Neural crest cell (in vitro differentiated cells): Measurements from ENCODE around the gene NFKBIZ. TPM values are rescaled to one million over a fixed set of nuclear protein-coding genes. Genes with fewer than 3 reads are reported as not detected.

Experiments
- DNase-seq: peaks from one replicate; pipeline ENCODE4 v3.0.0; 2021; ENCODE audit warnings: low read depth, mixed read lengths, low spot score
- H3K27ac Mint-ChIP-seq: one replicate; pipeline ENCODE4 v1.8.0; 2021; ENCODE audit warnings: mild to moderate bottlenecking, mixed read lengths; ENCODE audit not compliant: unreplicated experiment
- H3K27me3 Mint-ChIP-seq: 2 replicates; pipeline ENCODE4 v1.8.0; 2021; ENCODE audit warnings: low read depth, mild to moderate bottlenecking, mixed read lengths
- H3K36me3 Mint-ChIP-seq: 2 replicates; pipeline ENCODE4 v1.8.0; 2021; ENCODE audit warnings: low read depth, mild to moderate bottlenecking, mixed read lengths
- H3K4me1 Mint-ChIP-seq: 2 replicates; pipeline ENCODE4 v1.8.0; 2021; ENCODE audit warnings: mixed read lengths
- H3K4me3 Mint-ChIP-seq: one replicate; pipeline ENCODE4 v1.8.0; 2021; ENCODE audit warnings: mild to moderate bottlenecking, mixed read lengths
- H3K9me3 Mint-ChIP-seq: 2 replicates; pipeline ENCODE4 v1.8.0; 2021; ENCODE audit warnings: mixed read lengths
- total RNA-seq: library from RNA; stranded (reverse); gene quantifications from 2 replicates; pipeline ENCODE4 v1.2.1, GENCODE V29; 2021
- TF ChIP-seq, protein P1 (sequence below): fragments of 200-600 bp; sonication (generic); conservative IDR thresholded peaks from 2 replicates; pipeline ENCODE4 v1.5.0; 2021; ENCODE audit warnings: antibody characterized with exemption, mild to moderate bottlenecking

Gene NFKBIZ
- total RNA-seq, 1 donor from 2014 or later, result 6.2 TPM

- TF ChIP-seq, protein P1, sequence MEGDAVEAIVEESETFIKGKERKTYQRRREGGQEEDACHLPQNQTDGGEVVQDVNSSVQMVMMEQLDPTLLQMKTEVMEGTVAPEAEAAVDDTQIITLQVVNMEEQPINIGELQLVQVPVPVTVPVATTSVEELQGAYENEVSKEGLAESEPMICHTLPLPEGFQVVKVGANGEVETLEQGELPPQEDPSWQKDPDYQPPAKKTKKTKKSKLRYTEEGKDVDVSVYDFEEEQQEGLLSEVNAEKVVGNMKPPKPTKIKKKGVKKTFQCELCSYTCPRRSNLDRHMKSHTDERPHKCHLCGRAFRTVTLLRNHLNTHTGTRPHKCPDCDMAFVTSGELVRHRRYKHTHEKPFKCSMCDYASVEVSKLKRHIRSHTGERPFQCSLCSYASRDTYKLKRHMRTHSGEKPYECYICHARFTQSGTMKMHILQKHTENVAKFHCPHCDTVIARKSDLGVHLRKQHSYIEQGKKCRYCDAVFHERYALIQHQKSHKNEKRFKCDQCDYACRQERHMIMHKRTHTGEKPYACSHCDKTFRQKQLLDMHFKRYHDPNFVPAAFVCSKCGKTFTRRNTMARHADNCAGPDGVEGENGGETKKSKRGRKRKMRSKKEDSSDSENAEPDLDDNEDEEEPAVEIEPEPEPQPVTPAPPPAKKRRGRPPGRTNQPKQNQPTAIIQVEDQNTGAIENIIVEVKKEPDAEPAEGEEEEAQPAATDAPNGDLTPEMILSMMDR, result no peak
- H3K27me3 Mint-ChIP-seq, result no peaks in the 10 kb centered on the region
- H3K4me3 Mint-ChIP-seq, result peak overlapping the region; percentile 96
- no peaks in the 10 kb centered on the region for H3K9me3 Mint-ChIP-seq
- DNase-seq, result peak; percentile 53
- H3K4me1 Mint-ChIP-seq, result peaks cover 31% of the 10 kb centered on the region
- peaks cover 2% of the 10 kb centered on the region for H3K36me3 Mint-ChIP-seq
- H3K27ac Mint-ChIP-seq, result peak overlapping the region; percentile 99
Measured at GRCh38 chr3:101827211-101828174, 21.8 kb upstream of the NFKBIZ start.

- TF ChIP-seq, protein P1, result no peak
- no peaks in the 10 kb centered on the region for H3K9me3 Mint-ChIP-seq
- H3K36me3 Mint-ChIP-seq, result peaks cover 2% of the 10 kb centered on the region
- H3K27ac Mint-ChIP-seq, result peak overlapping the region; percentile 32
- H3K4me1 Mint-ChIP-seq, result peaks cover 31% of the 10 kb centered on the region
- no peak for DNase-seq
- H3K4me3 Mint-ChIP-seq, result peak overlapping the region; percentile 96
- no peaks in the 10 kb centered on the region for H3K27me3 Mint-ChIP-seq
Measured at GRCh38 chr3:101828276-101828675, 21.0 kb upstream of the NFKBIZ start.

DNA sequence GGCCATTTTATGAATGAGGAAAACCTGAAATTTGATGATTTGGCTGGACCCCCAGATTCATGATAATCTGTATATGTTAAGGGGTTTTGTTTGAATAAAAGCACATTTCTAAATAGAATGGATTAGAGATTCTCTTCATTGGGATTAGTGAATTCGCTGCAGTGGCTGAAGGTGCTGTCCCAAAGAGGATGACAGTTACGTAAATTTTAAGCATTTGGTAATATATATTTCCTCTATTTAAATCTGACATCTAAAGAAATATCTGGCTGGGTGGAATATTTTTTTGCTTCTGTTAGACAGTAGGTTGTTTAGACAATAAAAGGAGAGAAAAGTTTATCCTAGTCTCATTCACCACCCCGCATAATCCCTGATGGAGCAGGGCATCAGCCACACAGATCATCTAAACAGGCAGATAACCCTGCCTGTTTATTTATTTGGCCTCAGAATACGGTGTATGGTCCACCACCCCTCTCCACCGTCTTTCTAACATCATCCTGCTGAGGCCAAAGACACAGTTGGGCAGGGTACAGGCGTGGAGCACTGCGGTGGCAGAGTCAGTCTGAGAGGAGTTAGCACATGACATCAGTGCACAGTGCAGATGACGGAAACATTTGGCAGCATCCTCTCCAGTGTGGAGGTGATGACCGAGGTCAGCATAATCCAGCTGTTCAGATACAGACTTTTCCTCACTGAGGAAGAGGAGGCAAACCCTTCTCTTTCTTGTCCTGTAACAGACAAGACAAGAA is 20.4 kb upstream of the NFKBIZ start:
- DNase-seq, result no peak
- TF ChIP-seq, protein P1, result no peak
- Mint-ChIP-seq H3K4me3 (peak overlapping the region; percentile 96), H3K27me3 (no peaks in the 10 kb centered on the region), H3K27ac (peak overlapping the region; percentile 92), H3K4me1 (peaks cover 31% of the 10 kb centered on the region), H3K9me3 (no peaks in the 10 kb centered on the region), H3K36me3 (peaks cover 2% of the 10 kb centered on the region)

DNA sequence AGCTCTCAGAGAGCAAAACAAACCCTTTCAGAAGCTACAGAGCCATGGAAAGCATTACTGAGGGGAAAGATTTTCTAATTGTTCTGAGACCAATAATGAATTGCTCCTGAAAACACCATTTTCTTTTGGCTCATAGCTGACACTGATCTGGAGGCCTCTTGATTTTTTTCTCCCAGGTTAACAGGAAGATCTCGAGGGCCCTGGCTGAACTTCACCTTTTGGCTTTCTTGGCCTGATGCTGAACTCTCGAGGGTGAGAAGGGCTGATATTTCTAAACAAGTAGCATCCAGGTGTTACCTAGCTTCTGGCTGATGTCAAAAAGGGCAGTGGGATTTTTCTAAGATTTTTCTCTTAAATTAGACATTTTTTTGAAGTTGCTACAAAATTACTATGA is 19.9 kb upstream of the NFKBIZ start:
- DNase-seq, result no peak
- Mint-ChIP-seq H3K4me3 (no peak overlapping the region), H3K36me3 (peaks cover 2% of the 10 kb centered on the region), H3K27ac (no peak overlapping the region), H3K27me3 (no peaks in the 10 kb centered on the region), H3K9me3 (no peaks in the 10 kb centered on the region), H3K4me1 (peaks cover 31% of the 10 kb centered on the region)
- TF ChIP-seq, protein P1, result no peak

DNA sequence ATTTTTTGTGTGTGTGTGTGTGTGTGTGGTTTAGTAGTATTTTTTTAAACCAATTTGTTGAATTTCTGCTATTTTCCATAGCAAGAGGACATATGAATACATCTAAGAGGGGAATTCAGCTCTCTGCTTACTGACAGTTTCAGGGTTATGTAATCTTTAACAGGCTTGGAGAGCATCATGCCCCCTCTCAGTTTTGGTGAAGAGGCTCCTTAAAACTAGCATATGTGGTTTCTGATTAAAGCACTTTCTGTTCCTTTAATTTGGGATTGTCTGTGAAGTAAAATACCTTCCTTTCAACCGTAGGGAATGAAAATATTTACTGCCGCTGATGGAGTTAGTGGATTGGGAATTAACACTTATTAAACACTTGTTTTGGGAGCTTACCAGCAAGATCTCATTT is 19.4 kb upstream of the NFKBIZ start:
- peaks cover 2% of the 10 kb centered on the region for H3K36me3 Mint-ChIP-seq
- H3K4me3 Mint-ChIP-seq, result no peak overlapping the region

More for the DNA sequence above, 19.4 kb upstream of the NFKBIZ start:
- Mint-ChIP-seq H3K4me1 (peaks cover 31% of the 10 kb centered on the region), H3K27me3 (no peaks in the 10 kb centered on the region), H3K9me3 (no peaks in the 10 kb centered on the region), H3K27ac (no peak overlapping the region)
- TF ChIP-seq, protein P1, result no peak
- DNase-seq, result no peak
